HL-60 (cell line): Measurements from ENCODE around the gene TTC9C.

ENCODE experiments used
- DNase-seq, 2 experiments: peaks; one replicate each; pipeline ENCODE4 v3.0.0-alpha.2; 2010 to 2020; ENCODE audit warnings: low read depth in 1 of 2, low spot score in 1 of 2
- H3K27ac ChIP-seq: fragments of 250-450 bp; sonication (Bioruptor Pico); replicated peaks from 2 replicates; pipeline ENCODE4 v1.5.1; 2020; ENCODE audit warnings: mild to moderate bottlenecking, moderate library complexity
- H3K27me3 ChIP-seq: fragments of 250-450 bp; sonication (Bioruptor Pico); 2 replicates; pipeline ENCODE4 v1.5.1; 2021; ENCODE audit warnings: mild to moderate bottlenecking, moderate library complexity; ENCODE audit not compliant: insufficient read depth, poor library complexity, severe bottlenecking
- H3K4me3 ChIP-seq: replicated peaks from 2 replicates; pipeline ENCODE4 v1.5.1; 2011; ENCODE audit warnings: mild to moderate bottlenecking, control low read depth, low read length; ENCODE audit not compliant: insufficient read depth
- GABPA ChIP-seq: IDR thresholded peaks from 2 replicates; pipeline ENCODE4 v1.6.1; 2012; ENCODE audit warnings: low read depth
- POLR2AphosphoS5 ChIP-seq: IDR thresholded peaks from 2 replicates; pipeline ENCODE4 v1.6.1; 2012; ENCODE audit warnings: low read depth
- REST ChIP-seq: IDR thresholded peaks from 2 replicates; pipeline ENCODE4 v1.6.1; 2012; ENCODE audit warnings: low read depth; ENCODE audit not compliant: insufficient replicate concordance
- SPI1 ChIP-seq: IDR thresholded peaks from 2 replicates; pipeline ENCODE4 v1.6.1; 2012; ENCODE audit warnings: low read depth, mild to moderate bottlenecking, borderline replicate concordance
- TF ChIP-seq, protein P1 (sequence below): IDR thresholded peaks from one replicate; pipeline ENCODE4 v1.5.1; 2011; ENCODE audit warnings: low read length, control low read depth, inconsistent platforms; ENCODE audit not compliant: insufficient read depth

The TTC9C gene

GRCh38 chr11:62752177-62752785 lies 24.0 kb downstream of the TTC9C start:
- no peak for DNase-seq
- no peak overlapping the region for H3K27ac ChIP-seq
- TF ChIP-seq SPI1 (no peak), GABPA (no peak), POLR2AphosphoS5 (no peak), REST (no peak)
- TF ChIP-seq, protein P1, sequence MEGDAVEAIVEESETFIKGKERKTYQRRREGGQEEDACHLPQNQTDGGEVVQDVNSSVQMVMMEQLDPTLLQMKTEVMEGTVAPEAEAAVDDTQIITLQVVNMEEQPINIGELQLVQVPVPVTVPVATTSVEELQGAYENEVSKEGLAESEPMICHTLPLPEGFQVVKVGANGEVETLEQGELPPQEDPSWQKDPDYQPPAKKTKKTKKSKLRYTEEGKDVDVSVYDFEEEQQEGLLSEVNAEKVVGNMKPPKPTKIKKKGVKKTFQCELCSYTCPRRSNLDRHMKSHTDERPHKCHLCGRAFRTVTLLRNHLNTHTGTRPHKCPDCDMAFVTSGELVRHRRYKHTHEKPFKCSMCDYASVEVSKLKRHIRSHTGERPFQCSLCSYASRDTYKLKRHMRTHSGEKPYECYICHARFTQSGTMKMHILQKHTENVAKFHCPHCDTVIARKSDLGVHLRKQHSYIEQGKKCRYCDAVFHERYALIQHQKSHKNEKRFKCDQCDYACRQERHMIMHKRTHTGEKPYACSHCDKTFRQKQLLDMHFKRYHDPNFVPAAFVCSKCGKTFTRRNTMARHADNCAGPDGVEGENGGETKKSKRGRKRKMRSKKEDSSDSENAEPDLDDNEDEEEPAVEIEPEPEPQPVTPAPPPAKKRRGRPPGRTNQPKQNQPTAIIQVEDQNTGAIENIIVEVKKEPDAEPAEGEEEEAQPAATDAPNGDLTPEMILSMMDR, result no peak
- H3K4me3 ChIP-seq, result no peak overlapping the region
- H3K27me3 ChIP-seq, result no peaks in the 10 kb centered on the region

GRCh38 chr11:62752994-62753735 lies 24.9 kb downstream of the TTC9C start:
- H3K4me3 ChIP-seq, result peak overlapping the region; percentile 60
- no peak for DNase-seq
- peak overlapping the region; percentile 95 for H3K27ac ChIP-seq
- TF ChIP-seq REST (no peak), POLR2AphosphoS5 (no peak), GABPA (no peak), SPI1 (no peak)
- TF ChIP-seq, protein P1, result no peak
- no peaks in the 10 kb centered on the region for H3K27me3 ChIP-seq

DNA sequence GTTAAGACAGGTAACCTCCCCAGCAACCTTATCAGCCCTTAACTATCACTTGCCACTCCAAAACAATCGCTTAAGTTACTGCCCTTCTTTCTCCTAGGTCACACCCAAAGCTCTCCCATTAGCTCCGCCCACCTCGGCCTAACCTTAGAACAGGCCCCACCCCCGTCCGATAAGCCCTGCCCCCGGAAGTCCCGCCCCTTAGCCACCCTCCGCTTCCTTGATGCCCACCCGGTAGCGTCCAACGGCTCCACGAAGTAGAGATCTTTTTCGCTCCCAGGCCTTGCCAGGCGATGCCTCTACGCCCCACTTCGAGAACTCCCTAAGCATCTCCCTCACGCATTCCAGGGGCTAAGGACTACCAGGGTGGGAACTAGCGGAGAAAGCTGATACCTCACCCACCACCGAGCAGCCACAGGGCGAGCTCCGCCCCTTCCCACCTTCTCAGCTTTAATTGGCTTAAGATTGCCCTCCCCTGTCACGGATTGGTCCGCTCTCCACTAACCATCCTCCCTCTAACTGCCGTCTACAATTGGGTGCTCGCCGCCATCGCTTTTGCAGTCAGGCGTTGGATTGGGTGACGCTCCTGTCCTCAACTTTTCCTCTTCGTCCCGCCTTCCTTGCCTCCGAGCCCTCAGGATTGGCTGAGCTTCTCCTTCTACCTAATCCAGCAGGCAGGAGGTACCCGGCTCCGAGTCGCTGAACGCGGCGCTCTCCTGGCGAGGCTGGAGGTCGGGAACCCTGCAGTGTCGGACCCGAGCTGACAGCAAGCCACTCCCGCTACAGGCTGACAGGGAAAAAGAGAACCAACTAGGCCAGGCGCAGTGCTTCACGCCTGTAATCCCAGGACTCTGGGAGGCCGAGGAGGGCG lies 25.7 kb downstream of the TTC9C start, which contains the start of gene ZBTB3:
TSS of gene ZBTB3 (minus strand) at position 425 of the 868 bp plus-strand sequence. CDS start 496 bp downstream, outside the sequence.
- peak within 1 kb of the TSS; percentile 60 for H3K4me3 ChIP-seq
- peak within 1 kb of the TSS; percentile 95 for H3K27ac ChIP-seq
- no peaks in the 10 kb centered on the region for H3K27me3 ChIP-seq
- TF ChIP-seq SPI1, result no peak
- peak; percentile 88 for TF ChIP-seq GABPA
- TF ChIP-seq POLR2AphosphoS5, result peak; percentile 94
- DNase-seq, result peak; percentile 99 to 100
